ENCODE data around the gene PSMD4.

GRCh38 chr1:151313501-151313900 lies 59.0 kb downstream of the PSMD4 start:
- TF ChIP-seq POLR2A (IDR thresholded peaks at IDR 0.05) (no peak), CTCF (IDR thresholded peaks at IDR 0.05 in 4 of 5, conservative IDR thresholded peaks at IDR 0.05 in 1 of 5) (no peak)
